ENCODE measurements around the gene RAB19.
"Not testable (repeated sequence)": the region's sequence is repeated elsewhere in the genome, so short reads cannot be mapped to it uniquely, and the experiment has no call there.

The RAB19 gene

GRCh38 chr7:140404565-140405065 is 757 bp downstream of the RAB19 start:
- H3K36me3 ChIP-seq (ENCODE audit: control insufficient read depth, insufficient read depth, low read length): no peaks in the 10 kb centered on the region
- no peaks in the 10 kb centered on the region; the same call in 1 of the 2 replicates for H3K27me3 ChIP-seq (replicated peaks; ENCODE audit: control insufficient read depth, insufficient read depth, low read length)
- DNase-seq (ENCODE audit: extremely low read depth, insufficient read length): no peak
- TF ChIP-seq CTCF (IDR thresholded peaks at IDR 0.05; ENCODE audit: insufficient read depth, low read length, poor library complexity, severe bottlenecking): no peak
- H3K4me3 ChIP-seq (replicated peaks; ENCODE audit: low read depth, low read length): no peak overlapping the region

- no peaks in the 10 kb centered on the region for H3K27me3 ChIP-seq (replicated peaks; ENCODE audit: control insufficient read depth, insufficient read depth, low read length)
- no peak for TF ChIP-seq CTCF (IDR thresholded peaks at IDR 0.05; ENCODE audit: insufficient read depth, low read length, poor library complexity, severe bottlenecking)
- no peak for DNase-seq (ENCODE audit: extremely low read depth, insufficient read length)
- H3K4me3 ChIP-seq (replicated peaks; ENCODE audit: low read depth, low read length): no peak overlapping the region
- H3K36me3 ChIP-seq (ENCODE audit: control insufficient read depth, insufficient read depth, low read length): no peaks in the 10 kb centered on the region
Measured at GRCh38 chr7:140415361-140415760, 11.5 kb downstream of the RAB19 start.

DNA sequence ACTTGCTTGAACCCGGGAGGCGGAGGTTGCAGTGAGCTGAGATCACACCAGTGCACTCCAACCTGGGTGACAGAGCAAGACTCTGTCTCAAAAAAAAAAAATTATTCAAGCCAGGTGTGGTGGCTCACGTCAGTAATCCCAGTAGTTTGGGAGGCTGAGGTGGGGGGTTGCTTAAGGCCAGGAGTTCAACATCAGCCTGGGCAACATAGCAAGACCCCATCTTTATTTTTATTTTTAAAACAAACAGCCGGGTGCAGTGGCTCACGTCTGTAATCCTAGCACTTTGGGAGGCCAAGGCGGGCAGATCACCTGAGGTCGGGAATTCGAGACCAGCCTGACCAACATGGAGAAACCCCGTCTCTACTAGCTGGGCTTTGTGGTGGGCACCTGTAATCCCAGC is 12.0 kb downstream of the RAB19 start:
- H3K4me3 ChIP-seq (replicated peaks; ENCODE audit: low read depth, low read length); DNase-seq (ENCODE audit: extremely low read depth, insufficient read length); H3K36me3 ChIP-seq (ENCODE audit: control insufficient read depth, insufficient read depth, low read length); H3K27me3 ChIP-seq (replicated peaks; ENCODE audit: control insufficient read depth, insufficient read depth, low read length): not testable (repeated sequence)

- no peak for TF ChIP-seq CTCF (IDR thresholded peaks at IDR 0.05; ENCODE audit: insufficient read depth, low read length, poor library complexity, severe bottlenecking)
- no peak for DNase-seq (ENCODE audit: extremely low read depth, insufficient read length)
- H3K4me3 ChIP-seq (replicated peaks; ENCODE audit: low read depth, low read length): no peak overlapping the region
- no peaks in the 10 kb centered on the region for H3K36me3 ChIP-seq (ENCODE audit: control insufficient read depth, insufficient read depth, low read length)
- H3K27me3 ChIP-seq (replicated peaks; ENCODE audit: control insufficient read depth, insufficient read depth, low read length): peaks cover 1% of the 10 kb centered on the region; the same call in 1 of the 2 replicates
Measured at GRCh38 chr7:140416560-140416959, 12.7 kb downstream of the RAB19 start.

GRCh38 chr7:140417456-140418155 is 13.7 kb downstream of the RAB19 start:
- H3K27me3 ChIP-seq (replicated peaks; ENCODE audit: control insufficient read depth, insufficient read depth, low read length): peaks cover 1% of the 10 kb centered on the region; the same call in 1 of the 2 replicates
- no peak overlapping the region for H3K4me3 ChIP-seq (replicated peaks; ENCODE audit: low read depth, low read length)
- no peaks in the 10 kb centered on the region for H3K36me3 ChIP-seq (ENCODE audit: control insufficient read depth, insufficient read depth, low read length)
- DNase-seq (ENCODE audit: extremely low read depth, insufficient read length): no peak
- TF ChIP-seq CTCF (IDR thresholded peaks at IDR 0.05; ENCODE audit: insufficient read depth, low read length, poor library complexity, severe bottlenecking): no peak

GRCh38 chr7:140418156-140418472 is 14.3 kb downstream of the RAB19 start:
- not testable (repeated sequence) for DNase-seq (ENCODE audit: extremely low read depth, insufficient read length); H3K27me3 ChIP-seq (replicated peaks; ENCODE audit: control insufficient read depth, insufficient read depth, low read length); H3K4me3 ChIP-seq (replicated peaks; ENCODE audit: low read depth, low read length); H3K36me3 ChIP-seq (ENCODE audit: control insufficient read depth, insufficient read depth, low read length)

- no peak for TF ChIP-seq CTCF (IDR thresholded peaks at IDR 0.05; ENCODE audit: insufficient read depth, low read length, poor library complexity, severe bottlenecking)
- Histone ChIP-seq H3K36me3 (ENCODE audit: control insufficient read depth, insufficient read depth, low read length) (no peaks in the 10 kb centered on the region), H3K27me3 (replicated peaks; ENCODE audit: control insufficient read depth, insufficient read depth, low read length) (peaks cover 1% of the 10 kb centered on the region; the same call in 1 of the 2 replicates), H3K4me3 (replicated peaks; ENCODE audit: low read depth, low read length) (no peak overlapping the region)
- no peak for DNase-seq (ENCODE audit: extremely low read depth, insufficient read length)
Measured at GRCh38 chr7:140418653-140419052, 14.8 kb downstream of the RAB19 start.

Measured in GM06990 (cell line).